ENCODE measurements around the gene HAUS5.
A peak's percentile ranks its signal among the peaks of the same experiment; 100 is the strongest.

Gene HAUS5

GRCh38 chr19:35639863-35640262 lies 27.3 kb downstream of the HAUS5 start:
- Histone ChIP-seq H3K27ac (no peak overlapping the region), H3K4me1 (no peaks in the 10 kb centered on the region), H2AFZ (no peak overlapping the region), H3K79me2 (no peaks in the 10 kb centered on the region), H3K4me3 (ENCODE audit: low read depth, low read length) (no peak overlapping the region), H3K9me3 (ENCODE audit: control insufficient read depth, low read length) (no peaks in the 10 kb centered on the region), H3K4me2 (ENCODE audit: low read length) (no peak overlapping the region), H3K36me3 (ENCODE audit: control insufficient read depth, insufficient read depth, low read length) (no peaks in the 10 kb centered on the region), H3K27me3 (ENCODE audit: control insufficient read depth, insufficient read depth, low read length) (no peaks in the 10 kb centered on the region), H3K9ac (no peak overlapping the region)
- no peak for TF ChIP-seq CTCF (IDR thresholded peaks at IDR 0.05)

- Histone ChIP-seq H3K79me2 (no peaks in the 10 kb centered on the region), H3K4me1 (no peaks in the 10 kb centered on the region), H2AFZ (no peak within 1 kb of the TSS), H3K9ac (no peak within 1 kb of the TSS), H3K27ac (no peak within 1 kb of the TSS), H3K36me3 (ENCODE audit: control insufficient read depth, insufficient read depth, low read length) (no peaks in the 10 kb centered on the region), H3K9me3 (ENCODE audit: control insufficient read depth, low read length) (no peaks in the 10 kb centered on the region), H3K4me3 (ENCODE audit: low read depth, low read length) (no peak within 1 kb of the TSS), H3K4me2 (ENCODE audit: low read length) (no peak within 1 kb of the TSS), H3K27me3 (ENCODE audit: control insufficient read depth, insufficient read depth, low read length) (no peaks in the 10 kb centered on the region)
- no peak for TF ChIP-seq CTCF (IDR thresholded peaks at IDR 0.05)
These were observed 29.1 kb downstream of the HAUS5 start, which contains the start of gene ETV2 for GRCh38 chr19:35641515-35642151. Gene ETV2 (plus strand): TSS chr19:35641745. CDS start chr19:35642461, 716 bp downstream.

GRCh38 chr19:35642312-35642711 lies 29.8 kb downstream of the HAUS5 start:
- no peak overlapping the region for H2AFZ ChIP-seq
- no peaks in the 10 kb centered on the region for H3K9me3 ChIP-seq (ENCODE audit: control insufficient read depth, low read length)
- H3K9ac ChIP-seq: no peak overlapping the region
- no peaks in the 10 kb centered on the region for H3K27me3 ChIP-seq (ENCODE audit: control insufficient read depth, insufficient read depth, low read length)
- TF ChIP-seq CTCF (IDR thresholded peaks at IDR 0.05): no peak
- no peak overlapping the region for H3K27ac ChIP-seq
- H3K4me1 ChIP-seq: no peaks in the 10 kb centered on the region
- H3K4me3 ChIP-seq (ENCODE audit: low read depth, low read length): no peak overlapping the region
- no peak overlapping the region for H3K4me2 ChIP-seq (ENCODE audit: low read length)
- H3K36me3 ChIP-seq (ENCODE audit: control insufficient read depth, insufficient read depth, low read length): no peaks in the 10 kb centered on the region
- peaks cover 1% of the 10 kb centered on the region for H3K79me2 ChIP-seq

GRCh38 chr19:35642798-35643254 lies 30.3 kb downstream of the HAUS5 start:
- H3K4me2 ChIP-seq (ENCODE audit: low read length): peak overlapping the region; percentile 99
- peak overlapping the region; percentile 82 for H2AFZ ChIP-seq
- no peak overlapping the region for H3K9ac ChIP-seq
- peaks cover 2% of the 10 kb centered on the region for H3K79me2 ChIP-seq
- H3K27me3 ChIP-seq (ENCODE audit: control insufficient read depth, insufficient read depth, low read length): no peaks in the 10 kb centered on the region
- no peak for TF ChIP-seq CTCF (IDR thresholded peaks at IDR 0.05)
- peak overlapping the region; percentile 88 for H3K27ac ChIP-seq
- H3K4me1 ChIP-seq: no peaks in the 10 kb centered on the region
- no peaks in the 10 kb centered on the region for H3K36me3 ChIP-seq (ENCODE audit: control insufficient read depth, insufficient read depth, low read length)
- no peaks in the 10 kb centered on the region for H3K9me3 ChIP-seq (ENCODE audit: control insufficient read depth, low read length)
- H3K4me3 ChIP-seq (ENCODE audit: low read depth, low read length): peak overlapping the region; percentile 81
